Osteocyte (in vitro differentiated cells): Measurements from ENCODE around the gene EARS2. TPM values are rescaled to one million over a fixed set of nuclear protein-coding genes. Genes with fewer than 3 reads are reported as not detected.

Source experiments
- DNase-seq: peaks from one replicate; pipeline ENCODE4 v3.0.0; 2021; ENCODE audit warnings: mixed read lengths; ENCODE audit not compliant: unreplicated experiment; ENCODE audit errors: extremely low spot score
- H3K27ac Mint-ChIP-seq: one replicate; pipeline ENCODE4 v1.8.0; 2021; ENCODE audit warnings: mild to moderate bottlenecking, mixed read lengths; ENCODE audit not compliant: unreplicated experiment
- H3K27me3 Mint-ChIP-seq: one replicate; pipeline ENCODE4 v1.8.0; 2021; ENCODE audit warnings: mixed read lengths; ENCODE audit not compliant: unreplicated experiment
- H3K36me3 Mint-ChIP-seq: one replicate; pipeline ENCODE4 v1.8.0; 2021; ENCODE audit warnings: mixed read lengths; ENCODE audit not compliant: unreplicated experiment
- H3K4me1 Mint-ChIP-seq: one replicate; pipeline ENCODE4 v1.8.0; 2021; ENCODE audit warnings: mixed read lengths; ENCODE audit not compliant: unreplicated experiment
- H3K4me3 Mint-ChIP-seq: one replicate; pipeline ENCODE4 v1.8.0; 2021; ENCODE audit warnings: mild to moderate bottlenecking, moderate library complexity, mixed read lengths; ENCODE audit not compliant: unreplicated experiment
- H3K9me3 Mint-ChIP-seq: one replicate; pipeline ENCODE4 v1.8.0; 2021; ENCODE audit warnings: mixed read lengths; ENCODE audit not compliant: unreplicated experiment
- CTCF ChIP-seq: fragments of 200-600 bp; sonication (generic); IDR thresholded peaks from 2 replicates; pipeline ENCODE4 v1.5.0; 2021; ENCODE audit warnings: antibody characterized with exemption, mild to moderate bottlenecking, moderate library complexity
- total RNA-seq: library from RNA; stranded (reverse); gene quantifications from 2 replicates; pipeline ENCODE4 v1.2.1, GENCODE V29; 2021

EARS2 gene
- total RNA-seq, 1 donor from 2014 or later = 18.7 TPM

DNA sequence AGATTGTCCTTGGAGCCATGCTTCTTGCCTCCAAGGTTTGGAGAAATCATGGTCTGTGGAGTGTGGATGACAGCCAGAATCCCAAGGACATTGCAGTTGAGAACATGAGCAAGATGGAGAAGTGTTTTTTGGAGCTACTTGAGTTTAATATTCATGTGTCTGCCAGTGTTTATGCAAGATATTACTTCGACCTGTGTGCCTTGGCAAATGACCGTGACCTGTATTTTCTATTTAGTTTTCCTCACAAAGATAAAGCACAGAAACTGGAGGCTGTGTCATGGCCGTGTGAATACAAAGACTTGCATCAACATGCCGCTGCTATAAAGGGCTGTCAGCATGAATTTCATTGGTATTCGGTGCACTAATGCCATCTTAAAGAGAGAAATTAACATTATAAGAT is 55.9 kb downstream of the EARS2 start:
- Mint-ChIP-seq H3K4me1 (peaks cover 39% of the 10 kb centered on the region), H3K4me3 (no peak overlapping the region), H3K27me3 (no peaks in the 10 kb centered on the region), H3K9me3 (no peaks in the 10 kb centered on the region), H3K27ac (no peak overlapping the region), H3K36me3 (peaks cover 2% of the 10 kb centered on the region)
- TF ChIP-seq CTCF = no peak
- no peak for DNase-seq

- H3K4me3 Mint-ChIP-seq = no peak overlapping the region
- H3K27me3 Mint-ChIP-seq = no peaks in the 10 kb centered on the region
These were observed 56.3 kb downstream of the EARS2 start for GRCh38 chr16:23500862-23501225.

GRCh38 chr16:23500212-23500861 is 56.8 kb downstream of the EARS2 start:
- Mint-ChIP-seq H3K36me3 (peaks cover 2% of the 10 kb centered on the region), H3K27ac (no peak overlapping the region), H3K9me3 (no peaks in the 10 kb centered on the region)

More at GRCh38 chr16:23500862-23501225, 56.3 kb downstream of the EARS2 start:
- Mint-ChIP-seq H3K36me3 (peaks cover 2% of the 10 kb centered on the region), H3K4me1 (peaks cover 36% of the 10 kb centered on the region), H3K27ac (no peak overlapping the region), H3K9me3 (no peaks in the 10 kb centered on the region)
- no peak for TF ChIP-seq CTCF
- no peak for DNase-seq

DNA sequence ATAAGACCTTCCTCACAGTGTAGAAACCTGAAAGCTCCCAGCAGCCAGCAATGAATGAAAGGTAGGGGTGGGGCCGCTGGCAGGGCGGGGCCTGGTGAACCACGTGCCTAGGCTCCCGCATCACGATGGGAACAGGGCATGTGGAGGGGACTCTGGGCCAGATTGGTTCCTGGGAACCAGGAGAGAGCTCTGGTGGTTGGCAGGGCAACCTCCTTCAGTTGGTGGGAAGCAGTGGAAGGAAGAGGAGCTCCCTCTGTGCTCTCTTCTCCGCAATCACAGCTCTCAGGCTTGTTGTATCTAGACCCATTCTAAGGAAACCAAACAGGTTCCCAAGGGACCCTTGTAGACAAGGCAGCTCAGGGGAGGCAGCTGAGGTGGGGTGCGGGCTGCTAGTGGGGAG is 57.3 kb downstream of the EARS2 start:
- Mint-ChIP-seq H3K9me3 (no peaks in the 10 kb centered on the region), H3K4me1 (peaks cover 32% of the 10 kb centered on the region), H3K4me3 (no peak overlapping the region), H3K27ac (no peak overlapping the region), H3K36me3 (peaks cover 5% of the 10 kb centered on the region), H3K27me3 (no peaks in the 10 kb centered on the region)
- no peak for DNase-seq
- no peak for TF ChIP-seq CTCF

More at GRCh38 chr16:23500212-23500861, 56.8 kb downstream of the EARS2 start:
- Mint-ChIP-seq H3K4me1 (peaks cover 35% of the 10 kb centered on the region), H3K4me3 (no peak overlapping the region), H3K27me3 (no peaks in the 10 kb centered on the region)
- DNase-seq = no peak
- no peak for TF ChIP-seq CTCF

GRCh38 chr16:23498863-23499262 is 58.3 kb downstream of the EARS2 start:
- Mint-ChIP-seq H3K4me1 (peaks cover 23% of the 10 kb centered on the region), H3K27ac (no peak overlapping the region), H3K4me3 (no peak overlapping the region)

More at GRCh38 chr16:23498863-23499262, 58.3 kb downstream of the EARS2 start:
- Mint-ChIP-seq H3K27me3 (no peaks in the 10 kb centered on the region), H3K9me3 (no peaks in the 10 kb centered on the region), H3K36me3 (peaks cover 7% of the 10 kb centered on the region)
- no peak for TF ChIP-seq CTCF
- DNase-seq = no peak
